ENCODE measurements around the gene PCDH10. TPM values are rescaled to one million over a fixed set of nuclear protein-coding genes. Genes with fewer than 3 reads are reported as not detected.

PCDH10 gene
- total RNA-seq, 4 donors from 2014 or later = under 0.01 to 0.46 (median 0.16) TPM; not detected in 1

- DNase-seq (ENCODE audit: low spot score) = no peak
- TF ChIP-seq, protein P1, sequence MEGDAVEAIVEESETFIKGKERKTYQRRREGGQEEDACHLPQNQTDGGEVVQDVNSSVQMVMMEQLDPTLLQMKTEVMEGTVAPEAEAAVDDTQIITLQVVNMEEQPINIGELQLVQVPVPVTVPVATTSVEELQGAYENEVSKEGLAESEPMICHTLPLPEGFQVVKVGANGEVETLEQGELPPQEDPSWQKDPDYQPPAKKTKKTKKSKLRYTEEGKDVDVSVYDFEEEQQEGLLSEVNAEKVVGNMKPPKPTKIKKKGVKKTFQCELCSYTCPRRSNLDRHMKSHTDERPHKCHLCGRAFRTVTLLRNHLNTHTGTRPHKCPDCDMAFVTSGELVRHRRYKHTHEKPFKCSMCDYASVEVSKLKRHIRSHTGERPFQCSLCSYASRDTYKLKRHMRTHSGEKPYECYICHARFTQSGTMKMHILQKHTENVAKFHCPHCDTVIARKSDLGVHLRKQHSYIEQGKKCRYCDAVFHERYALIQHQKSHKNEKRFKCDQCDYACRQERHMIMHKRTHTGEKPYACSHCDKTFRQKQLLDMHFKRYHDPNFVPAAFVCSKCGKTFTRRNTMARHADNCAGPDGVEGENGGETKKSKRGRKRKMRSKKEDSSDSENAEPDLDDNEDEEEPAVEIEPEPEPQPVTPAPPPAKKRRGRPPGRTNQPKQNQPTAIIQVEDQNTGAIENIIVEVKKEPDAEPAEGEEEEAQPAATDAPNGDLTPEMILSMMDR (IDR thresholded peaks at IDR 0.05) = no peak
- no peak for ATAC-seq (ENCODE audit: low FRiP score)
Observed at GRCh38 chr4:133145758-133146573, 3.1 kb upstream of the PCDH10 start.

DNA sequence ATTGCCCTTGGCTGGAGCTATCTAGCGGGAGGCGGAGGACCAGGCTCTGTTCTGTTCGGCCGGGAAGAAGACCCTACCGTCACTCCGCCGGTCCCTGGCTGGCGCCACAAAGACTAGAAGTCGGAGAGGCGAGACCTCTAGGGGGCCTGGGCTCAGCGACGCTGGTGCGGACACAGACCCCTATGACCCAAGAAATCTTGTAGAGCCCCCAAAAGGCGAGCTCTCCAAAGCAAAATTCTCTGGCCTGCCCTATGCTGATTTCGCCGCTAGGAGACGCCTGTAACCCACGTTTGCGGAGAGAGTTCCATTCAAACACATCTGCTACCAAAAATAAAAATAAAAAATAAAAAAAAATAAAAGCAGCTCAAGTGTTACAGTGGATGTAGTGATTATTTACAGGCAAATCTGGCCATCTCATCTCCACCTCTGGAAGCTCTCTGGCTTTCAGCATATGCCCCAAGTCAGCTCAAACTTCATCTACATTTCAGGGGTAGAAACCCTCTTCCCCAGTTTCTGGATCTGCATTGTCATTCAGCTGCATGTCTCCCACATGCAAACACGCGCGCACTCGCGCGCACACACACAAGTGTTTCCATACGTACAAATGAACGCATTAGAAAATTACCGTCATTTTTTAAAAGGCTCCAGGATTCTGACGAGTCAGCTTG, 2.4 kb upstream of the PCDH10 start:
- ATAC-seq (ENCODE audit: low FRiP score) (no peak), DNase-seq (ENCODE audit: low spot score) (no peak)
- TF ChIP-seq, protein P1 (IDR thresholded peaks at IDR 0.05) = peak in 1 of 3 donors; percentile 46

- no peak for ATAC-seq (ENCODE audit: low FRiP score)
- DNase-seq (ENCODE audit: low spot score) = no peak
- TF ChIP-seq, protein P1 (IDR thresholded peaks at IDR 0.05) = no peak
Observed at GRCh38 chr4:133147286-133147821, 1.7 kb upstream of the PCDH10 start.

DNA sequence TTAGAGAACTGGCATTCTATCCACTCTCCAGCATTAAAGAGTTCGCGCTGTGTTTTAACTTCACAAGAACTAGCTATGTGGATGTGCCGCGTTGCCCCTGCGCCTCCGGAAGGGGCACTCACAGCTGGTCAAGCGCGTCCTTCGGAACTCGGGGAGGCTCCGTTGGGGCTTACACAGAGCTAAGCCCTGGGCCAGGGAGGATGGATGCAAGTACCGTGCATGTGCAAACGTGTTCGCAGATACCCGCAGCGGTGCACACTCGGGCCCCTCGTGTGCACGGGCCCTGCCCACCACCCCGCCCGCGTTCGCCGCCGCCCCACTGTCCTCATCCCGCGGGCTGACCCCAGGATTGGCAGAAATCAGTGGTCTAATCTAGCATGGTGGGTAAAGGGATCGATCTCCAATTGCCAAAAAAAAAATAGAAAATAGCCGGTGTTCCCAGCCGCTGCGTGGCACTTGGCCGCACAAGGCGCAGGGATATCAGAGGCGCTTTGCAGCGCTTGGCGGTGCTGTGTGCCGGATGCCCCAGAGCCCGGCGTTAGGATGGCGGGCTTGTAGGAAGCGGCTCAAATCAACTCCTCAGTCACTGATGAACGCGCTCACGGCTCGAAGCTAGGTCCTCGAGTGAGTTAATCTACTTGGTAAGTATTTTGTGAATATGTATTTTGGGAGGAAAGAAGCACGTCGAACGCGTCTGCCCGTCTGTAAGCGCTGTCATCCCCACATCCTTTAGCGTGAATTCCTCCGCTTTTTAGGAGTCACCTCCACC, 989 bp upstream of the PCDH10 start:
- TF ChIP-seq, protein P1 (IDR thresholded peaks at IDR 0.05) = no peak
- no peak for DNase-seq (ENCODE audit: low spot score)
- no peak for ATAC-seq (ENCODE audit: low FRiP score)

GRCh38 chr4:133149364-133149695, 236 bp downstream of the PCDH10 start:
- TF ChIP-seq, protein P1 (IDR thresholded peaks at IDR 0.05) = no peak
- no peak for DNase-seq (ENCODE audit: low spot score)
- no peak for ATAC-seq (ENCODE audit: low FRiP score)

GRCh38 chr4:133149932-133150471, 908 bp downstream of the PCDH10 start:
- ATAC-seq (ENCODE audit: low FRiP score) = no peak
- no peak for DNase-seq (ENCODE audit: low spot score)
- TF ChIP-seq, protein P1 (IDR thresholded peaks at IDR 0.05) = no peak

Measured in omental fat pad (tissue), 4 donors.